ENCODE data around the gene EMID1.

EMID1 gene

GRCh38 chr22:29205594-29206371 is at the start of gene EMID1:
EMID1 (plus strand) TSS chr22:29205896; CDS start chr22:29206039, 143 bp downstream.
- TF ChIP-seq CEBPB (IDR thresholded peaks at IDR 0.05) (no peak), FOXM1 (IDR thresholded peaks at IDR 0.05; ENCODE audit: borderline replicate concordance, low read depth) (no peak), TAF1 (IDR thresholded peaks at IDR 0.05; ENCODE audit: low read depth) (no peak), EGR1 (IDR thresholded peaks at IDR 0.05) (no peak), USF1 (IDR thresholded peaks at IDR 0.05) (no peak), RAD21 (IDR thresholded peaks at IDR 0.05; ENCODE audit: low read depth) (no peak), ZBTB7A (IDR thresholded peaks at IDR 0.05; ENCODE audit: low read depth) (peak; percentile 78; the same call in 1 of the 2 replicates), MAX (IDR thresholded peaks at IDR 0.05) (no peak), CREB1 (IDR thresholded peaks at IDR 0.05; ENCODE audit: low read depth) (no peak), NFIC (IDR thresholded peaks at IDR 0.05) (peak; percentile 28; the same call in 1 of the 2 replicates), EP300 (IDR thresholded peaks at IDR 0.05; ENCODE audit: borderline replicate concordance) (no peak), YY1 (IDR thresholded peaks at IDR 0.05; ENCODE audit: low read depth) (no peak), TEAD4 (IDR thresholded peaks at IDR 0.05) (no peak)

- TF ChIP-seq CREB1 (IDR thresholded peaks at IDR 0.05; ENCODE audit: low read depth) (no peak), USF1 (IDR thresholded peaks at IDR 0.05) (no peak), CEBPB (IDR thresholded peaks at IDR 0.05) (no peak), TCF12 (IDR thresholded peaks at IDR 0.05; ENCODE audit: low read depth) (no peak), ZBTB7A (IDR thresholded peaks at IDR 0.05; ENCODE audit: low read depth) (no peak)
- TF ChIP-seq, protein P1, sequence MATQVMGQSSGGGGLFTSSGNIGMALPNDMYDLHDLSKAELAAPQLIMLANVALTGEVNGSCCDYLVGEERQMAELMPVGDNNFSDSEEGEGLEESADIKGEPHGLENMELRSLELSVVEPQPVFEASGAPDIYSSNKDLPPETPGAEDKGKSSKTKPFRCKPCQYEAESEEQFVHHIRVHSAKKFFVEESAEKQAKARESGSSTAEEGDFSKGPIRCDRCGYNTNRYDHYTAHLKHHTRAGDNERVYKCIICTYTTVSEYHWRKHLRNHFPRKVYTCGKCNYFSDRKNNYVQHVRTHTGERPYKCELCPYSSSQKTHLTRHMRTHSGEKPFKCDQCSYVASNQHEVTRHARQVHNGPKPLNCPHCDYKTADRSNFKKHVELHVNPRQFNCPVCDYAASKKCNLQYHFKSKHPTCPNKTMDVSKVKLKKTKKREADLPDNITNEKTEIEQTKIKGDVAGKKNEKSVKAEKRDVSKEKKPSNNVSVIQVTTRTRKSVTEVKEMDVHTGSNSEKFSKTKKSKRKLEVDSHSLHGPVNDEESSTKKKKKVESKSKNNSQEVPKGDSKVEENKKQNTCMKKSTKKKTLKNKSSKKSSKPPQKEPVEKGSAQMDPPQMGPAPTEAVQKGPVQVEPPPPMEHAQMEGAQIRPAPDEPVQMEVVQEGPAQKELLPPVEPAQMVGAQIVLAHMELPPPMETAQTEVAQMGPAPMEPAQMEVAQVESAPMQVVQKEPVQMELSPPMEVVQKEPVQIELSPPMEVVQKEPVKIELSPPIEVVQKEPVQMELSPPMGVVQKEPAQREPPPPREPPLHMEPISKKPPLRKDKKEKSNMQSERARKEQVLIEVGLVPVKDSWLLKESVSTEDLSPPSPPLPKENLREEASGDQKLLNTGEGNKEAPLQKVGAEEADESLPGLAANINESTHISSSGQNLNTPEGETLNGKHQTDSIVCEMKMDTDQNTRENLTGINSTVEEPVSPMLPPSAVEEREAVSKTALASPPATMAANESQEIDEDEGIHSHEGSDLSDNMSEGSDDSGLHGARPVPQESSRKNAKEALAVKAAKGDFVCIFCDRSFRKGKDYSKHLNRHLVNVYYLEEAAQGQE (IDR thresholded peaks at IDR 0.05; ENCODE audit: low read depth) = no peak
Measured at GRCh38 chr22:29155966-29156365, 49.7 kb upstream of the EMID1 start.

DNA sequence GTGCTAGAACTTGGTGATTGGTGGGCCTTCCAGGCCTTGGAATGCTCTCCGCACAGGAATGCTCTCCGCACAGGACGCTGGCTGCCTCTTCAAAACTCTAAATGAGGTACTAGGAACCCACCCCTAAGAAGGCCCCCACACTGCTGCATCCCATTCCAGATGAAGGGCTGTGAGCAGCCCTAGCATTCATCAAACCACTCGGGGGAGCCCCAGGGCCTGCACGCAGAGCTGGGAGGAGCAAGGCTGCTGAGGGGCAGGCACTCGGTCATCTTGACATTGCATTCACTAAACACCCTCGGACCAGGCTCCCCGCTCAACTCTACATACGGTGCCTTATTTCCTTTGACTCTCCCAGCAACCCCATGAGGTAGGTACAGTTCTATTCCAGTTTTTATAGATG is 49.2 kb upstream of the EMID1 start:
- TF ChIP-seq TAF1 (IDR thresholded peaks at IDR 0.05; ENCODE audit: low read depth) = no peak
- TF ChIP-seq MAX (IDR thresholded peaks at IDR 0.05) = no peak
- no peak for TF ChIP-seq RAD21 (IDR thresholded peaks at IDR 0.05; ENCODE audit: low read depth)
- TF ChIP-seq USF1 (IDR thresholded peaks at IDR 0.05) = no peak
- no peak for TF ChIP-seq YY1 (IDR thresholded peaks at IDR 0.05; ENCODE audit: low read depth)
- TF ChIP-seq NFIC (IDR thresholded peaks at IDR 0.05) = no peak
- no peak for TF ChIP-seq CREB1 (IDR thresholded peaks at IDR 0.05; ENCODE audit: low read depth)
- no peak for TF ChIP-seq EGR1 (IDR thresholded peaks at IDR 0.05)
- no peak for TF ChIP-seq ZBTB7A (IDR thresholded peaks at IDR 0.05; ENCODE audit: low read depth)
- no peak for TF ChIP-seq FOXM1 (IDR thresholded peaks at IDR 0.05; ENCODE audit: borderline replicate concordance, low read depth)
- TF ChIP-seq, protein P1 (IDR thresholded peaks at IDR 0.05; ENCODE audit: low read depth) = no peak

DNA sequence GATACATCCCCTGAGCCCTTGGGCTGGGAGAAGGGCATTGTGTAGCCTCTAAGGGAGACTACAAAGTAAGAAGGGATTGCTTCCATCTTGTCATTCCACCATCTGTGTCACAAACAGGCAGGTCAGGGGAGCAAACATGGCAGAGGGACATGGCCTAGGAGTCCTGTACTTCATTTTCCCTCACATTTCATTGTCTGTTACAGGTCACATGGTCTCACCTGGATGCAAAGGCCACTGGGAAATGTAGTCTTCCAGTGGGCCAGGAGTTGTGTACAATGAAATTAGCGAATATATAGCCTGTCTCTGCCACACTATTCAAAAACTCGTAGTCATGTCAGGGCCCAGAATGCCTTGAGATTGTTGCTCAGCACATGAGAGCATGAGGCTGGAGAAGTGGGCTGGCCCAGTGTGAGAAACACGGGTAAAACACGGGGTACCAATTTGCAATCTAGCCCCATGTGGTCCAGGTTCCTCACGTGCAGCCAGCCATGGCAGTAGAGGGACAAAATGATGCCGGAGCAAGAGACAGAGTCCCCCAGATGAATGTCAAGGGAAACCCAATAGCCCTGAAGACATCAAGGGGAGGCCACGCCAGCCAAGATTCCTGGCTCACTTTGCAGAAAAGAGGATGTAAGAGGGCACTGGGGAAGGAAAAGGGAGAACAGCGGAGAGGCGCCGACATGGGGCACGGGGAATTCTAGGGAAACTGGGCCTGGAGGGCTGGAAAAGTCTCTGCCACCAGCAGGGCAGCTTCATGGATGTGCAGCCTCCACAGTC is 47.7 kb upstream of the EMID1 start:
- TF ChIP-seq YY1 (IDR thresholded peaks at IDR 0.05; ENCODE audit: low read depth) (peak; percentile 64; the same call in 1 of the 2 replicates), TEAD4 (IDR thresholded peaks at IDR 0.05) (no peak), NFIC (IDR thresholded peaks at IDR 0.05) (no peak), ZBTB7A (IDR thresholded peaks at IDR 0.05; ENCODE audit: low read depth) (no peak), EGR1 (IDR thresholded peaks at IDR 0.05) (no peak), TCF12 (IDR thresholded peaks at IDR 0.05; ENCODE audit: low read depth) (no peak), EP300 (IDR thresholded peaks at IDR 0.05; ENCODE audit: borderline replicate concordance) (no peak), CREB1 (IDR thresholded peaks at IDR 0.05; ENCODE audit: low read depth) (no peak), CEBPB (IDR thresholded peaks at IDR 0.05) (no peak), MAX (IDR thresholded peaks at IDR 0.05) (no peak), USF1 (IDR thresholded peaks at IDR 0.05) (peak; percentile 95)

Measured in Ishikawa (cell line).